Keratinocyte (primary cell): Measurements from ENCODE around the gene CTXN1. TPM values are rescaled to one million over a fixed set of nuclear protein-coding genes. Genes with fewer than 3 reads are reported as not detected.
"Not testable (repeated sequence)": the region's sequence is repeated elsewhere in the genome, so short reads cannot be mapped to it uniquely, and the experiment has no call there.

Experiments used
- DNase-seq: peaks from one replicate; pipeline ENCODE4 v3.0.0-alpha.2; 2011; ENCODE audit warnings: low read depth, missing footprints, low spot score
- FAIRE-seq: peaks from 2 replicates; lab custom pipeline; 2011; peaks lifted over from hg19 to GRCh38; lab: Jason Lieb, UNC
- H2AFZ ChIP-seq: 2 replicates; pipeline ENCODE4 v1.6.0; 2012; ENCODE audit warnings: low read length, control low read depth, inconsistent platforms; ENCODE audit not compliant: control insufficient read depth
- H3K27ac ChIP-seq: 2 replicates; pipeline ENCODE4 v1.5.1; 2011; ENCODE audit warnings: low read length; ENCODE audit not compliant: control insufficient read depth, insufficient read depth
- H3K27me3 ChIP-seq: 3 replicates; pipeline ENCODE4 v1.6.0; 2011; ENCODE audit warnings: low read length; ENCODE audit not compliant: control insufficient read depth, insufficient read depth; ENCODE audit errors: extremely low read depth
- H3K36me3 ChIP-seq, 2 experiments: 2 replicates in 1 of 2; 3 replicates in 1 of 2; pipeline ENCODE4 v1.5.1; 2011; ENCODE audit warnings: low read length in 2 of 2, mild to moderate bottlenecking in 1 of 2; ENCODE audit not compliant: control insufficient read depth in 2 of 2, insufficient read depth in 2 of 2; ENCODE audit errors: extremely low read depth in 1 of 2
- H3K4me1 ChIP-seq: 3 replicates; pipeline ENCODE4 v1.5.1; 2011; ENCODE audit warnings: low read length; ENCODE audit not compliant: control insufficient read depth, insufficient read depth; ENCODE audit errors: extremely low read depth
- H3K4me2 ChIP-seq: 3 replicates; pipeline ENCODE4 v1.6.0; 2011; ENCODE audit warnings: low read depth, low read length; ENCODE audit not compliant: control insufficient read depth, insufficient read depth; ENCODE audit errors: extremely low read depth
- H3K4me3 ChIP-seq, 3 experiments: fragments of 200-600 bp in 1 of 3; sonication (generic) in 1 of 3; 2 replicates in 2 of 3; 3 replicates in 1 of 3; pipeline ENCODE4 v1.5.1; 2011 to 2016; ENCODE audit warnings: low read length in 3 of 3, mild to moderate bottlenecking in 3 of 3, control low read depth in 2 of 3, inconsistent platforms in 1 of 3, low read depth in 1 of 3, mixed read lengths in 1 of 3, mixed run types in 1 of 3, moderate library complexity in 1 of 3; ENCODE audit not compliant: control insufficient read depth in 2 of 3, insufficient read depth in 2 of 3; ENCODE audit errors: extremely low read depth in 1 of 3
- H3K79me2 ChIP-seq: 2 replicates; pipeline ENCODE4 v1.6.0; 2012; ENCODE audit warnings: low read length; ENCODE audit not compliant: control insufficient read depth, insufficient read depth
- H3K9ac ChIP-seq: 3 replicates; pipeline ENCODE4 v1.6.0; 2011; ENCODE audit warnings: low read length; ENCODE audit not compliant: control insufficient read depth, insufficient read depth; ENCODE audit errors: extremely low read depth
- H3K9me1 ChIP-seq: 3 replicates; pipeline ENCODE4 v1.6.0; 2011; ENCODE audit warnings: low read length; ENCODE audit not compliant: control insufficient read depth, insufficient read depth; ENCODE audit errors: extremely low read depth
- H3K9me3 ChIP-seq: 2 replicates; pipeline ENCODE4 v1.5.1; 2012; ENCODE audit warnings: low read depth, low read length; ENCODE audit not compliant: control insufficient read depth
- H4K20me1 ChIP-seq: 3 replicates; pipeline ENCODE4 v1.6.0; 2011; ENCODE audit warnings: low read length; ENCODE audit not compliant: control insufficient read depth, insufficient read depth; ENCODE audit errors: extremely low read depth
- CTCF ChIP-seq, 3 experiments: IDR thresholded peaks in 1 of 3; conservative IDR thresholded peaks in 1 of 3; optimal IDR thresholded peaks in 1 of 3; 2 replicates in 2 of 3; 3 replicates in 1 of 3; pipeline versions ENCODE3 to v1.5.1; 2011; ENCODE audit warnings: low read length in 3 of 3, mild to moderate bottlenecking in 3 of 3, moderate library complexity in 2 of 3, control low read depth in 1 of 3, inconsistent platforms in 1 of 3; ENCODE audit not compliant: insufficient read depth in 2 of 3; ENCODE audit errors: extremely low read depth in 1 of 3
- EZH2 ChIP-seq: IDR thresholded peaks from one replicate; pipeline ENCODE4 v1.6.1; 2012; ENCODE audit warnings: inconsistent platforms, mild to moderate bottlenecking, low read length, moderate library complexity
- dilution Hi-C: fragments of 300-500 bp; cut with MboI; formaldehyde crosslinking; loops from one replicate; pipeline ENCODE4 v1.7.0; 2020; ENCODE audit warnings: low sequenced_read_pairs; ENCODE audit not compliant: extremely low pct_ligation_motif_present
- polyA plus RNA-seq, 5 experiments: library from polyadenylated mRNA; depleted of rRNA in 3 of 5; stranded (reverse) in 3 of 5; stranded (forward) in 1 of 5; unstranded in 1 of 5; fragments of >200 nt; gene quantifications; 1 replicate in 1 of 5; 2 replicates in 3 of 5; 3 replicates in 1 of 5; pipeline versions ENCODE4 v1.2.1 to v1.2.3, GENCODE V29; 2011 to 2012; ENCODE audit warnings: missing spikeins in 2 of 5, low read depth in 1 of 5, low replicate concordance in 1 of 5

The CTXN1 gene
- polyA plus RNA-seq, 1 donor (not counting 4 experiments of a cell fraction or from before 2014, with no cell fraction given): 0.41 TPM

DNA sequence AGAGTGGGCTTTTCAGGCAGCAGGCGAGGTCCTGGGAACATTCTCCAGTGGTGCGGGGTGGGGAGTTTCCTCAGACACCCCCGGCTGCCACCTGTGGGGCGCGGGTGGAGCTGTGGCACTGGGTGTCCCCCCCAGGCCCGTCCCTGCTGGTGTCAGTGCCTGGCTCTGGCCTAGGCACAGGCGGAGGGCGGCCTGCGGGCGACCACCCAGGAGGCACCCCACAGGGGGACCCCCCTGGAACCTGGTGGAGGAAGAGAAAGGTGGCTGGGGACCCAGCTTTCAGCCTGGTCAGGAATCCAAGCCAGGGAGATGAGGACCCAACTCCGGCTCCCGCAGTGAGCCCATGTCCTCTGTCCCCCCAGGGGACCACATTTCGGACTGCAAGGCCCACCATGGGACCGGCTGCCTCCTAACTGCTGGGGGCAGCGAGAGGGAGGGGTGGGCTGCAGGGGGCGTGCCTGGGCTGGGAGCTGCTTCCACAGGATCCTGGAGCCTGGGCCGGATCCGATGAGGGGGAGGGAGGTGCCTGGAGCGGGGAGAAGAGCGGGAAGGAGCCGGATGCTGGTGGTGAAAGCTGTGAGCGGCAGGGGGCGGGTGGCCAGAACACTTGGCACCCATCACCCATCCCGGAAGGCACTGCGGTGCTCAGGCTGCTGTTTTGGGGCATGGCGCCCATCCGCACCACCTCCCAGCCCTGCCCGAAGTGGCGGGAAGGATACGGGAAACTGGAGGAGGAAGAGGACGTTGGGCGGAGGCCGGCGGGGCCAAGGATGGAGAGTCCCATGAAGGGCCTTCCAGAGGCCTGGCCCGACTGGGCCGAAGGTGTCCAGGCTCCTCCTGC lies 5.5 kb upstream of the CTXN1 start:
- dilution Hi-C loops: no loop called here
- no peak overlapping the region for H3K27ac ChIP-seq

GRCh38 chr19:7930765-7931164 lies 4.8 kb upstream of the CTXN1 start:
- DNase-seq: no peak
- no peak overlapping the region for H3K4me3 ChIP-seq
- TF ChIP-seq EZH2 (no peak), CTCF (optimal IDR thresholded peaks at IDR 0.05 in 1 of 3, IDR thresholded peaks at IDR 0.05 in 1 of 3, conservative IDR thresholded peaks at IDR 0.05 in 1 of 3; ENCODE audit: extremely low read depth in 1 of 3, insufficient read depth in 2 of 3, low read length in 3 of 3) (no peak)
- no peak overlapping the region for H2AFZ ChIP-seq
- no peak overlapping the region for H3K27ac ChIP-seq
- no peak for FAIRE-seq
- peaks cover 3% of the 10 kb centered on the region for H3K9me1 ChIP-seq
- H3K36me3 ChIP-seq: peaks cover 31 to 36% of the 10 kb centered on the region in 2 experiments
- H3K27me3 ChIP-seq: no peaks in the 10 kb centered on the region
- peaks cover 27% of the 10 kb centered on the region for H3K4me1 ChIP-seq
- no peak overlapping the region for H3K9ac ChIP-seq
- dilution Hi-C loops: no loop called here
- no peaks in the 10 kb centered on the region for H3K9me3 ChIP-seq
- H3K4me2 ChIP-seq: no peak overlapping the region
- H3K79me2 ChIP-seq: no peaks in the 10 kb centered on the region
- no peaks in the 10 kb centered on the region for H4K20me1 ChIP-seq

More for the DNA sequence above, 5.5 kb upstream of the CTXN1 start:
- no peaks in the 10 kb centered on the region for H3K27me3 ChIP-seq
- TF ChIP-seq EZH2 (no peak), CTCF (optimal IDR thresholded peaks at IDR 0.05 in 1 of 3, IDR thresholded peaks at IDR 0.05 in 1 of 3, conservative IDR thresholded peaks at IDR 0.05 in 1 of 3; ENCODE audit: extremely low read depth in 1 of 3, insufficient read depth in 2 of 3, low read length in 3 of 3) (no peak)
- no peak overlapping the region for H2AFZ ChIP-seq
- FAIRE-seq (no peak), DNase-seq (no peak)
- H3K4me1 ChIP-seq: peaks cover 27% of the 10 kb centered on the region
- H4K20me1 ChIP-seq: no peaks in the 10 kb centered on the region
- H3K79me2 ChIP-seq: no peaks in the 10 kb centered on the region
- peaks cover 31 to 36% of the 10 kb centered on the region in 2 experiments for H3K36me3 ChIP-seq
- H3K4me3 ChIP-seq: no peak overlapping the region
- H3K9me1 ChIP-seq: peaks cover 3% of the 10 kb centered on the region
- H3K9ac ChIP-seq: no peak overlapping the region
- no peaks in the 10 kb centered on the region for H3K9me3 ChIP-seq
- H3K4me2 ChIP-seq: no peak overlapping the region

- H3K36me3 ChIP-seq: peaks cover 28 to 36% of the 10 kb centered on the region in 2 experiments
- H3K4me2 ChIP-seq, H3K27me3 ChIP-seq, dilution Hi-C loops, H3K9ac ChIP-seq, H4K20me1 ChIP-seq, H3K79me2 ChIP-seq, H3K4me3 ChIP-seq, H3K9me3 ChIP-seq, H2AFZ ChIP-seq, H3K9me1 ChIP-seq, FAIRE-seq, H3K27ac ChIP-seq, DNase-seq: not testable (repeated sequence)
- H3K4me1 ChIP-seq: peaks cover 27% of the 10 kb centered on the region
Measured at GRCh38 chr19:7930030-7930429, 4.1 kb upstream of the CTXN1 start.
